Kidney tubule cell (primary cell): ENCODE data around the gene STK39.
A peak's percentile ranks its signal among the peaks of the same experiment; 100 is the strongest.

Source experiments
- DNase-seq: peaks from one replicate; pipeline ENCODE4 v3.0.0-alpha.2; 2018; ENCODE audit warnings: low spot score

The STK39 gene

DNA sequence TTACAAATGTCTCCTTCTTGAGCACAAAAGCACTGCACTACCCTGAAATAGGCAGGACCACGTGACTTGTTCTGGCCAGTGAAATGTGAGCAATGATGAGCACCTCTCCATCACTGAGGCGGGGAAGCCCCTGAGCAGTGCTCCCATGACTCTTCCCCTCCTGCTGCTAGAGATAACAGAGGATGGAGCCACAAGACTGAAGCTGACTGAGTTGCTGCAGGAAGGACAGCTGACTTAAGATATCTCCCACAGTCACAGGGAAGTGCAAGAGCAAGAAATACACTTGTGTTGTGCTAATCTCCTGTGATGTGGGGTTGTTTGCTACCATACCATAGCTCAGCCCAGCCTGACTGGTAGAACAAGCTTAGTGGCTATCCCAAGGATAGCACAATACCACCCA lies 38.7 kb downstream of the STK39 start:
- DNase-seq, result peak; percentile 20

DNA sequence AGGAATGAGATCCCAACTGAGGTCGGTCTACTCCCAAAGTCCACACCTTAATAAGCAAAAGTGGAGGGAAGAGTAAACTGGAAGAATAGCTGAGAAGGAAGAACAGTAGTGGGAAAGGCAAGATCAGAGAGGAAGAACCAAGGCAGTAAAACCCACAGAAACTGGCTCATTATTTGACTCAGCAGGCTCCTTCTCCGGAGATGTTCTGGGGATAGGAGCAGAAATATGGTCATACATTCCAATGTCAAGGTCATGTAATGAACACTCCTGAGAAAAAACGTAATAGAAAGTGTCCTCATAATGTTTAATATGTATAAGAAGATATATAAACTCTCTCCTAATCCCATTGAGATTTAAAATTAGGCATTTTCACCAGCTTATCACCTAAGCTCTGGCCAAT lies 39.5 kb downstream of the STK39 start:
- no peak for DNase-seq

- DNase-seq, result no peak
Observed at GRCh38 chr2:168203762-168204693, 43.4 kb downstream of the STK39 start.

DNA sequence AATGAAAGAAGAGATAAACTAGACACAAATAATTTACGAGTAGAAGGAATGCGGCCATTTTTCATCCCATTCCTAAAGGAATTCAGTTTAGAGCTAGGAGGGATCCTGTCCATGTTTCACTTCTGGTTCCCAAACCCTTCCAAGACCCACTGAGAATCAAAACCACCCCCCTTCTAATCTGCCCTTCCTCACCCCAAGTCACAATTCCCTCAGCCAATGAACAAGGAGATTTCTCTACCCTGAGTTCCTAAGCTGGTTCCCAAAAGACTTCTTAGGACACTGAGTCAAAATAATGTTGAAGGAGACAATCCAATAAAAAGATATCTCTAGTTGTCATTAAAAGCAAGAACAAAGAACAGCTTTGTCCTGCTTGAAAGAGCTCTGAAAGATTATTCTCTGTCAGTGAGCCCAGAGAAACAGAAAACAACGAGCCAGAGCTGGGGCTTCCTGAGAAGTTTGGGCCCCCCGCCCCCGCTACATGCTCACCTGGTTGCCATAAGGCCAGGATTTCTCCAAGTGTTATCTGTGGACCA lies 45.7 kb downstream of the STK39 start:
- no peak for DNase-seq

DNA sequence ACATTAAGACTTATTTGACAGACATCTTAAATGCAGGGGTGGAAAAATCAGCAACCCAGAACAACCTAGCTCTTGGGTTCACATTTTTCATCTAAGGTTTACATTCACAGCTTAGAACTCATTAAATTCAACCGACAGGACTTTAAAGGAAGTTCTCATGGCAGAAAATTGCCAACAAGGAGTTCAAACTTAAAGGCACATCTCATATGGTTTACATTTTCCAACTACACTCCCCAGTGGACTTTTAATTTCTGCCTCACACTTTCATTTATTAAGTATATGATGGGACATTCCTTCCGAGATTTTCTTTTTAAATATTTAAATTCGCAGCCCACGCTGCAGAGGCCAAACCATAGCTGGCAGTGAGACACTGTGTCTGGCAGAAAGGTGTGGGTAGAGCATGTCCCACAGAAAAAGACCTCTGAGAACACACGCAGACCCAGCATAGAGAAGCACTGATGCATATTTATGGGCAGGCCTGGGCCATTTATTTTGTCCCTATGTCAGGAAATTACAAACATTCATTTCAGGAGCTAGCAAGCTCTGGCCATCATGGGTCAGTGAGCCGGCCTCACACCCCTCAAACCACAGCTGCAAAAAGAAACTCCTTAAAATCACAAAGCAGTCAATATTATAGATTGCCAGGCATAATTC lies 46.3 kb downstream of the STK39 start:
- no peak for DNase-seq

DNA sequence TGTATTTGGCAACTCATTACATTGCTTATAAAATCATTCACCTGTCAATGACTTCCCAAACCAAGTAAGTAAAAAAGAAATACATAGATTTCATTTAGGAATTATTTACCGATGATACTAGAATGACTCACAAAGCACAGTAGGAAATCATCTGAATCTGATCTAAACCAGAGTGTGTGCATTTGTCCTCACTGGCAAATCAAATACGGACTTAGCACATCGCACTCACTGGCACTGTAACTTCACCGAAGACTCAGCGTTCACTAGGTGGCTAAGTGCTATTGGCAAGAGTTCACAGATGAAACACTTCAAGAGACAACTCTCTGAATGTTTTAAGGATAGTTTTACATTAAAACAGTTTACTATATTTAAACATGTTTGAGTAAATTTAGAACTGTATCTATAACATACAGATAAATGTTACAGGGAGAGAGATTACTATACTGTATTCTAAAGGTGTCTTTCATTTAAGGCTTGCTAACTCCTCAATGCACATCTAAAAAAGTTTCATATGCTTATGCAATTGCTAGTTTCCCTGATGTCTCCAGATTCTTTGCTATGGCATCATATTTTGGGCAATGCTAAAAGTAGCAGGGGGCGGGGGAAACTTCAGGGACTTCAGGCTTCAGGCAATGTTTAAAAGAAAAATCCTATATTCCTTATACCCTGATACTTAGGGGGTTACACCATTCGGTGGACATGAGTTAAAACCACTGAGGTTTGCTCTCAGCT lies 48.8 kb downstream of the STK39 start:
- peak; percentile 31 for DNase-seq

DNA sequence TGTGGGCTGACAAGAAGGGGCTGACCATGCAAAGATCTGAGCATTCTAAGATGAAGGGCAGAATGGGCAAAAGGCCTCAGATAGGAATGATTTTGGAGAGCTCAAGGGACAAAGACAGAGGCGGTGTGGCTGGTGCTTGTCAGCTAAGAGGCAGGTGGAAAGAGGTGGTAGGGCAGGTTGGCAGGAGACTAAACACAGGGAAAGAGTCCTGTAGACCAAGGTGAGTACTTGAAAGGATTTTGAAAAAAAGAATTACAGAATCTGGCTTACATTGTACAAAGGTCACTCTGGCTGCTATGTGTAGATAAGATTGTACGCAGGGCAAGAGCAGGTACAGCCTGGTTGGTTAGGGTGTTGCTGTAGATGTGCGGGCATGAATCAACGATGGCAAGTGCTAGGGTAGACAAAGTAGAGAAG lies 50.6 kb downstream of the STK39 start:
- no peak for DNase-seq

GRCh38 chr2:168194784-168195522 lies 52.4 kb downstream of the STK39 start:
- no peak for DNase-seq

DNA sequence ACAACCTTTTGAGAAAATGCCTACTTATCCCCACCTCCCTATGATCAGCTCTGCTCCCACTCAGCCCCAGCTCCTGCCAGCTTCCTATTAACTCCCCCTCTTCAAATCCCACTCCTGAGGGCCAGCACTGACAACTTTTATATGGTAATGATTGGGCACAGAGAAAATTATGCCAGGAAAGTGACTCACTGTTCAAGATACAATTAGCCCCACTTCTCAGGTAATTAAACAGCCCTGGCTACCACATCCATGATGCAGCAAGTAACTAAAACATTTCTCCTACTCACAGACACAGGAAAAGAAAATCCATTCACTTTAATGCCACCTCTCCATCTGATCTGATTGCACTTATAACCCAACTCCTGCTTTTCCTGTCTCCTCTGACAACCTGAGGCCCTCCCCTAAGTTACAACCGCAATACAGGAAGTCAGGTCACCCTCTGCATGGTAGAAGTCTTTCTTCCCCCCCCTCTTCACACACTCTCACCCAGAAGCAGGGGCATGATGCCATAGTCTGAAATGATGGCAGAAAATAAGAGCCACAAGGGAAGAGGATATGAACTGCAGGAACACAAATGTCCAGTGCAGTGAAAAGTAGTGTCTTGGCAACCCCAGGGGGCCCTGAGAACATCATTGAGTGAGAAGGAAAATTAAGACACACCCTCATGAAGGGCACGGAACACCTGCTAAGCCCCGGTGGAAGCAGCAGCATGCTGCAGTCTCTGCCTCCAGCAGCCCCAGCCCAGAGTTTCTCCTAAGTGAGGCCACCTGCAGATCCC lies 54.4 kb downstream of the STK39 start:
- peak; percentile 74 for DNase-seq

DNA sequence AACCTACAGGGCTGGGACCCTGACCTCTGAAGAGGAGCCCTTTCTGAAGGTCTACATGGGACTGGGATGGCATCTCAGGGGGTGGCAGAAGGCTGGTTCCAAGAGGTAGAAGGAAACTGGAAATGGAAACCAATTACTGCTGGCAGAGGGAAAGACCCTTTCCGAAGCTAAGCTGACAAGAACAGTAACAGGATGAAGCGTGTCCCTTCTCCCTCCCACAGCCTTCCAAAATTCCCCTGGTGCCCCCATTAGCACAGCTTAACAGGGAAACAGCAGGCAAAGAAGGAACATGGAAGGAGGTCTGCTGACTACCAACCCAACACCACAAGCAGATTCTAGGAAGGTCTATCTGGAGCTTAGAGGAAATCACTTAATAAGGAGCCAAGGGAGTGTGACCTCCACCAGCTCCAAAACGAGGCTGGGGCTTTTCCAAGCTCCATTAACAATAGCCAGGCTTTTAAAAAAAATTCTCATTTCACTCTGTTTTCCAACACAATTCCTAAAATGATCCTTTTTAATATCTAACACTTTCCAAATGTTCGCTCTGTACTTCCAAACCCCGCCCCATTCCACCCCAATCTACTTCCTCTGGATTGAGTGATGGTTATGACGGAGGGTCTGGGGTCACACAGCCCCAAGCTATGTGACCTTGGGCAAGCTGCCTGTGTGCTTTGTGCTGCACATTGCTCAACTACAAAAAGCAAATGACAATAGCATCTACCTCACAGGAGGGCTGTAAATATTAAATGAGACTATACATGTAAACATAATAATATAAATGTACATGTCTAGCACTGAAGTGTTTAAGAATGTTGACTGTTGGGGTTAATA lies 55.2 kb downstream of the STK39 start:
- no peak for DNase-seq

DNA sequence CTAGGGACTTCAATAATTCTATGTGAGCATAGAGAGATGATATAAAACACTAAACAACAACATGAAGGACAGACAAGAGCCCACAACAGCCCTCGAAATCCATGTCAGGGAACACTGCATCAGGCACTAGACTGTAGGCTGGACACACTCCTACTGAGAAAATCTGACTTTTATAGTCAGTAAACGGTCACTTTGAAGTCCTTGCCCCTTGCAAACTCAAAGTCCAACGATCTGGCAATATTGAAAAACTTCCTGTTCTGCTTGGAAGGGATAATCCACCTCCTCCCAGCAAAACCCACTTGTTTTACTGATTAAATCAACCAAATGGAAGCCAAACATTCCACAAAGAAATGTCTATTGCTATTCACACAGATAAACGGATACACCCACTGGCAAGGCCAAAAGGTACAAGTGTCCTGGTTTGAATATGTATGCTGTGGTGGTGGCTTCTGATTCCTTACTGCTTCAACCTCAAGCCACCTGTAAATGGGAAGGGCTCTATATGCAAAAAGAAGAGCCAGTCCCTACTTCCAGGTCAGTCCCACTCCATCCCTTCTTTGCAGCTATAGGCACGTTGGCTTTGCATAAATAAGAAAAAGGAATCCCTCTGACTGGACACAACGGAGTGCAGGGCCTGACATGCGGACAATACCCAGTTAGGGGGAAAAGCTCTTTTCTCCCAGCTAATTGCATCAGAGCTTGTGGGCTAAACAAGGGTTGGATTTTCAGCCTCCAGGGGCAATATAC lies 56.6 kb downstream of the STK39 start:
- no peak for DNase-seq

DNA sequence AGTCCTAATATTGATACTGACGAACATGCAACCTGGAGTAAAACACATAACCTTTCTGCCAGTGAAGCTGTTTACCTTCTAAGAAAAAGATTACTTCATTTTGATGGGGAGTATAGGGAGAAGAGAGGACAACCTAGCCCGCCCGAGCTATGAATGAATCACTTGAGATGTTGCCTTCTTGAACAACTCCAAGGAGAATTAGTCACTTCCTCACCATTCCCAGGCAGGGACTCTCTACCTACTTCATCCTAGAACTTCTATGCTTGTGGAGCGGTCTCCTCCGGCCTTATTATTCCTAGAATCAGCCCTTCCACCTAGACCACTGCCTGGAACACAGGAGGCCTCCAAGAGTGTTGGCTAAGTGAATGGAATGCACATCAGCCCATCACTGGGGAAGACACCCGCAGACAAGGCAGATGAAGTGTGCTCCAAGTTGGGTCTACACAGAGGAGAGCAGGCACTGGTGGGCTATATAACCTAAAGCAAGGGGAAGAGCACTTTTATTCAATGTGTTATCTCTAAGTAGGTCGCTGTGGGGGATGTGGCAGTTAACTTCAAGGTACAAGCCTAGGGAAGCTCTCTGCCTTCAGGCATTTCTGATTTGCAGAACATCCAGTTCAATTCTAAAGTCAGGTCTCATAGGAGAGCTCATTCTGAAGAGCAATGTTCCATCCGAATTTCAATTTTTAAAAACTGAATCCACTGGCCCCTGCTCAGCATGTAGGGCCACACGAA lies 57.4 kb downstream of the STK39 start:
- peak; percentile 75 for DNase-seq

GRCh38 chr2:168188002-168188401 lies 59.4 kb downstream of the STK39 start:
- no peak for DNase-seq

DNA sequence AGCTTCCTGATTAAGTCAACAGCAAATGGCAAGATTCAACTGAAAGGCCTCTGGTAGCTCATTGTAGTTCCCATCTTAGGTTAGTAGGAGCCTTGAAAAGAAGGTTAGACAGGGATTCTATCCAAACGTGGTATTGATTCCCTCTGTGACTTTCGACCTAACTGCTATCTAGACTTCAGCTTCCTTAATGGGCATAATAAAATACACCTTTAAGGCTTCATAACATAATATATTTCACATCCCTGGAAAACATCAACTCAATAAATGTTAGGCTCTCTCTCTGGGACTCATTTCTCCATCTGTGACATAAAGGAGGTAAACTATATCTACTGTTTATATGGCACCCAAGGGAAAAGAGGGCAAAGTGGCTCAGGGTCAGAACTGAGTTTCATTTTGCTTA lies 60.9 kb downstream of the STK39 start:
- no peak for DNase-seq

- no peak for DNase-seq
Observed at GRCh38 chr2:168185583-168186274, 61.7 kb downstream of the STK39 start.

DNA sequence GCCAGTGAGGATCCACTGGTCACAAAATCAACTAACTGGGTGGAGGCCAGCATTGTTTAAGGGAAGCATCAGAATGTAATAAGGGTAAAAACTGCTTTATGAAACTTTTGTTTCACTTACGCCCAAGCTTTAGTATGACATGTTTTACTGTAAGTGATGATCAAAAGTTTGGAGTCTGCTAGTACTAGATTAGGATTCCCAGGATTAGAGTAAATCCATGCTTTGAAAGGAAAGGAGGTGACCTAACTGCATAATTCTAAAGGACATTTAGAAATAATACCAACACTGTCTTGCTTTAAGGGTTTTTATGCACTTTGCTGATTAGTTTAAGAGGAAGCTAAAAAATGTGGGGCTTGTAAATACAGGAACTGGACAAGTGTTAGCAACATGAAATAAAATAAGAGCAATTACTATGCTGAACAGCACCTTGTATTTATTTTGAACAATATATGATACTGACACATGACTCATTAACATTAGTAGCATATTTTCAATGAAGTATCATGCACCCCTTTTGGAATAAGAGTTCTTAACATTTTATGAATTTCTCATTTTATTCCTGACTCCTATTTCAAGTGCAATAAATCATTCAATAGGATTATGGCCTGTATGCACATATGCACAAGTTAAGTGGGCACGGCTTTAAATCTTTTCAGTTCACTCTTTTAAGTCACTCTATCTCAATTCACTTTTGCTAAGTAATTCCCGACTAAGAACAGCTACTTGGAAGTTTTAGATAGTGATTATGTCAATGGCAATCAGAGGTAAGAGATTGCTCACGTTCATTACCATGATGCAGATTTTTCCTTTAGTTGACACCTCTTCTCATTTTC lies 62.5 kb downstream of the STK39 start:
- no peak for DNase-seq
